Uterus (tissue), 2 donors: ENCODE measurements around the gene CRACR2A.

Source experiments
- CTCF ChIP-seq, 4 experiments: fragments of 200-600 bp in 2 of 4; fragments of 450-650 bp in 2 of 4; sonication (generic) in 2 of 4; IDR thresholded peaks; one replicate each; pipeline ENCODE4 v1.5.1; 2016 to 2019; ENCODE audit warnings: antibody characterized with exemption in 4 of 4, mild to moderate bottlenecking in 2 of 4, moderate library complexity in 1 of 4
- POLR2A ChIP-seq, 2 donors: fragments of 450-650 bp; IDR thresholded peaks; one replicate each; pipeline ENCODE4 v1.6.1; 2016; ENCODE audit warnings: antibody characterized with exemption in 2 of 2, mild to moderate bottlenecking in 1 of 2, moderate library complexity in 1 of 2

- TF ChIP-seq CTCF (IDR thresholded peaks at IDR 0.05) (no peak), POLR2A (IDR thresholded peaks at IDR 0.05) (no peak)
Observed at GRCh38 chr12:3744229-3744901, 8.5 kb downstream of the CRACR2A start.
